Activated CD8-positive, alpha-beta memory T cell treated with anti-CD3 and anti-CD28 coated beads for 36 hours (primary cell): Measurements from ENCODE around the gene CXorf38. TPM values are rescaled to one million over a fixed set of nuclear protein-coding genes. Genes with fewer than 3 reads are reported as not detected.
"Not testable (repeated sequence)": the region's sequence is repeated elsewhere in the genome, so short reads cannot be mapped to it uniquely, and the experiment has no call there.

Experiments used
- CTCF ChIA-PET: fragments of 350-600 bp; sonication (Branson Sonifier 250); formaldehyde crosslinking; loops from one replicate; lab custom pipeline; 2021; ENCODE audit warnings: antibody characterized with exemption; lab: Charles Lee
- POLR2A ChIA-PET: fragments of 350-600 bp; sonication (Branson Sonifier 250); formaldehyde crosslinking; loops from one replicate; lab custom pipeline; 2021; ENCODE audit warnings: antibody characterized with exemption; lab: Charles Lee
- total RNA-seq, 2 experiments: library from RNA; stranded (reverse); gene quantifications; one replicate each; pipeline ENCODE4 v1.2.3, GENCODE V29; 2021

Gene CXorf38
- total RNA-seq, 2 experiments from 2014 or later = 15.8 to 15.9 TPM

DNA sequence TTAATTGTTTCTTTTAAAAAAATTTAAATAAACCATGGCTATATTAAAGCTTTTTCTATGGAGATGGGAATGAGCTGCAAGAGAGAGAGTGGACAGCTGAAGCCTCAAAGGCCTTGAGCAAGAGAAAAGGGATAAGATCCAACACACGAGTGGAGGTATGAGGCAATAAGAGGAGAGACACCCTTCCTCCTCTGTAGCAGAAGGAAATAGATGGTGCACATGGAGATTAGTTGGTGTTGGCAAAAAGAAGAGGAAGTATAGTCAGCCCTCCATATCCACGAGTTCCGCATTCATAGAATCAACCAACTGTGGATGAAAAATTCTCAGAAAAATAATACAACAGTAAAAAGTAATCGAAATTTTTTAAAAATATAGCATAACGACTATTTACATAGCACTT lies 3.2 kb downstream of the CXorf38 start:
- POLR2A ChIA-PET = interaction anchor here (0.9 kb wide), 1 partner anchor 91 kb away, joined by 3 read pairs; the partner anchor contains the start of gene MED14
- CTCF ChIA-PET = no interaction called here

DNA sequence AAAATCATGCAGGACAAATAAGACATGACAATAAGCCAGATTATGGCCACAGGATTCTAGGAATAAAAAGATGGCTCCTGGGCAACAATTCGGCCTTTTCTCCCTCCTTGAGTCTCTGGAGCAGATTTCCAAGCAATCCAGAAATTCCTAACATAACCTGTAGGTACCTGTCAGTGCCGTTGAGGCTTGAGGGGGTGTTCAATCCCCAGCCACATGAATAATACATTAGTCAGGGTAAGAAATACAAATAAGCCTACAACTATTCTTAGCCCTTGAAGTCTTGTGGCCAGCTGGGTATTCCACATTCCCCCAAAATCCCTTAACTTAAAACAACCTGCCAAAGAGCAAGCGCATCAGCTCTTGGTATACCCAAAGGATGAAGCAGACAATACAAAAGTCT lies 9.7 kb downstream of the CXorf38 start:
- ChIA-PET CTCF (no interaction called here), POLR2A (no interaction called here)

DNA sequence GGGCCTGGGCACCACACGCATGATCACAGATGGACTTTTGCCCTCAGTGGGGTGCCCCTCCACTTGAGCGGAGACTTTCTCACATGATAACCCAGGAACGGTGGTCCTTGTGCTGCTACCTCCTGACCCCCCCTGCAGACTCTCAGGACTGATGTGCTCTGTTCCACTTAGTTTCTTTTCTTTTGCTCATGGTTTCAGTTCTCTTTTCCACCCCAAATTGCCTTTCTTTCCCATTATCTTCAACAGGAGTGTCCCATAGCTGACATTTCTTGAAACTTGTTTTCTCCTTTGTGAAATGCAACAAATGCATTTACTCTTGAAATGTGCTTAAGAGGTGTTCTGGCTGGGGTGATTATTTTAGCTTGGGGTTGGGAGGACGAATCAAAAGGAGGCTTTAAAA lies 15.2 kb downstream of the CXorf38 start:
- CTCF ChIA-PET = no interaction called here
- POLR2A ChIA-PET = no interaction called here

DNA sequence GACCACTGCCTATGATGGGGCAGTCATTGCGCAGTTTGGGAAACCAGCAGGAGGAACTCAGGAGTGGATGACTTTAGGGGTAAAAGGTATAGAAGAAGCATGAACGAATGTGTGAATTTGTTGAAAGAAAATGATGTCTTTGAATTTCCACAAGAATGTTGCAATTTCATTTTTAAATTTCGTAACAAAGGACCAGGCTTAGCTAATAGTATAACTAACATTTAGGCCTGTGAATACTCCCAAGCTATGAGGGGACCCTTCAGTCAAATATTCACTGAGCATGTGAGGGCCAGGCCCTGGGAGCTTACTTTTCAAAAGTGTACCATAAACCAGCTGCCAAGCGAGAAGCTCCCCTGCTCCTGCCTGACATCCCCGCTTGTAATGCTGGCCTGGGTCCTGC lies 18.9 kb downstream of the CXorf38 start:
- CTCF ChIA-PET = interaction anchor here (0.7 kb wide), 1 partner anchor 911 kb away, joined by 3 read pairs; no protein-coding TSS in a partner anchor
- POLR2A ChIA-PET = interaction anchor here (1.3 kb wide), 1 partner anchor 18 kb away, joined by 3 read pairs; no protein-coding TSS in a partner anchor

DNA sequence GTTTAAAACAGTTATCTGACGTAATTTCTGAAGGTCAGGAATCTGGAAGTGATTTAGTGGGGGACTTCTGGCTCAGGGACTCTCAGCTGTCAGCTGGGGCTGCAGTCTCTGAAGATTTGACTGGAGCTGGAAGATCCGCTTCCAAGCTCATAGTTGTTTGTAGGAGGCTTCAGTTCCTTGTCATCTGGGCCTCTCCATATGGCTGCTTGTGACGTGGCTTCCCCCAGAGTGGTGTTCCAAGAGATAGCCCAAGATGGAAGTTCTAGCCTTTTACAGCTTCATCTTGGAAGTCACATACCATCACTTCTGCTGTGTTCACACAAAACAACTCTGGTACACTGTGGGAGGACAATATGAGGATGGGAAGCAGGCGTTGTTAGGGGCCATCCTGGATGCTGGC lies 22.1 kb downstream of the CXorf38 start:
- CTCF ChIA-PET = no interaction called here
- POLR2A ChIA-PET = no interaction called here

DNA sequence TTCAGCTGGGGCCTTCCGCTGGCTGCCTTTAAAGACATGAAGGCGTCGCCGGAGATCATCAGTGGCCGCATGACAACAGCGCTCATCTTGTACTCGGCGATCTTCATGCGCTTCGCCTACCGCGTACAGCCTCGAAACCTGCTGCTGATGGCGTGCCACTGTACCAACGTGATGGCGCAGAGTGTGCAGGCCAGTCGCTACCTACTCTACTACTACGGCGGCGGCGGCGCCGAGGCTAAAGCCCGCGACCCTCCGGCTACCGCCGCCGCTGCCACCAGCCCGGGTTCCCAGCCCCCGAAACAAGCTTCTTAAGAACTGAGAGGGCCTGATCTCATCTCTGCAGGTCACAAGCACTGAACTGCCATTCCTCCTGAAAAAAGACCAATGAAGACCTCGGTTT lies 23.7 kb downstream of the CXorf38 start:
- CTCF ChIA-PET = no interaction called here

DNA sequence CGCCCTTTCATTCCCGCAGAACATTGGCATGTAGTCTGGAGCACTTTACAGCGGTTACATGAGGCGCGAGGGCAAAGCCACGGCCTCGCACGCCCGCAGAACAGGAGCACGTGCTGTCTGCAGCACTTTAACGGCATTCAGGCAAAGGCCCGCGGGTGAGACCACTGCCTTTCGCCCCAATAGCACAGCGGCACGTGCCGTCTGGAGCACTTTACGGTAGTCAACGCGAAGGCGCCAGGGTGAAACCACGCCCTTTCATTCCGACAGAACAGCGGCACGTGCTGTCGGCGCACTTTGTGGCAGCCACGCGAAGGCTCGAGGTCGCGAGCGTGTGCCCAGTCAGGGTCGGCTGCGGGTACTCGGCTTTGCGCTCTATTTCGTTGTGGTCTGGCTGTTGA lies 24.2 kb downstream of the CXorf38 start, which contains the start of gene MPC1L:
Gene MPC1L (plus strand): TSS at position 290 of the 398 bp plus-strand sequence. CDS start 138 bp downstream, outside the sequence.
- ChIA-PET POLR2A (no interaction called here), CTCF (no interaction called here)

More for the DNA sequence above, 23.7 kb downstream of the CXorf38 start:
- POLR2A ChIA-PET = no interaction called here

DNA sequence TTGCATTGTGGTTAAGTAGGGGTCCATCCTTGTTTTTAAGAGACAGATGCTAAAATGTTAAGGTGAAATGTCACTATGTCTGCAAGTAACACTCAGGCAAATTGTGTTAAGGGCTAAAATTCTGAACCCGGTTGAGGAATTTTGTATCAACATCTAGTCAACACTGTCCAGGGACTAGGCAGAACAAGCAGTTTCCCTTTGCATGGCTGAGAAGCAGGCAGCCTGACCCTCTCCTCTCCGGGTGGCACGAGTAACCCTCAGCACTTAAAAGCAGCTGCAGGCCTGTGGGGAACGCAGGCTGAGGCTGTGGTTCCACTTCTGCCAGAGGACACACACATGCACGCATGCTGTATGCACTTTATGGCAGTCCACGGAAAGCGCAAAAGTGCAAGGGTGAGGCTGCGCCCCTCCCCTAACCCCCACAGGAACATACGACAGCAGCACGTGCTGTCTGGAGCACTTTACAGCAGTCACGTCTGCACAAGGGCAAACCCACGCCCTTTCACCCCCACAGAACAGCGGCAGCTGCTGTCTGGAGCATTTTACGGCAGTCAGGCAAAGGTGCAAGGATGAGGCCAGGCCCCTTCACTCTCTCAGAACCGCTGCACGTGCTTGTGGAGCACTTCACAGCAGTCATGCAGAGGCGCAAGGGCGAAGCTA lies 24.8 kb downstream of the CXorf38 start:
- ChIA-PET CTCF (no interaction called here), POLR2A (no interaction called here)

DNA sequence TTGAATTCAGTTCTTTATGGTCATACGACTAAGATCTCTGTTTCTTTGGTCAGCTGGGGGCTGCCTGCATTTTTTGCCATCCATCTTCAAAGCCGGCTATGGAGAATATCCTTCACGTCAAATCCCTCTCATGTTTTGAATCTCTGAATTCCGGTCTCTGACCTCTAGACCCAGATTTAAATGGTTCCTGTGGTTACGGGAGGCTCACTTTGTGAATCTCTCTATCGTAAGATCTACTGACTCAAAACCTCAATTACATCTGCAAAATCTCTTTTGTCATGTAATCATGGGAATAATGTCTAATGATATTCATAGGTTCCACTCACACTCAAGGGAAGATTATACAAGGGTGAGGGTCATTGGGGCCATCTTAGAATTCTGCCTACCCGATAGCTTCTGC lies 29.8 kb downstream of the CXorf38 start:
- ChIA-PET POLR2A (no interaction called here), CTCF (no interaction called here)

DNA sequence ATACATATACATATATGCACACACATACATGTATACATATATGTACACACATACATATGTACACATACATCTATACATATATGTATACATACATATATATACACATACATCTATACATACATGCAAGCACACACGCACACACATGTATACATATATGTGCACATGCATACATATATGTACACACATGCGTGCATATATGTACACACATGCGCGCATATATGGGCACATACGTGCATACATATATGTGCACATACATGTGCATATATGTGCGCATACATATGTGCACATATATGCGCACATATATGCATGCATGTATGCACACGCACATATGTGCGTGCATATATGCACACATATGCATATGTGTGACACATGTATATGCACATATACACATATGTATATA lies 31.4 kb downstream of the CXorf38 start:
- POLR2A ChIA-PET = no interaction called here
- CTCF ChIA-PET = no interaction called here

DNA sequence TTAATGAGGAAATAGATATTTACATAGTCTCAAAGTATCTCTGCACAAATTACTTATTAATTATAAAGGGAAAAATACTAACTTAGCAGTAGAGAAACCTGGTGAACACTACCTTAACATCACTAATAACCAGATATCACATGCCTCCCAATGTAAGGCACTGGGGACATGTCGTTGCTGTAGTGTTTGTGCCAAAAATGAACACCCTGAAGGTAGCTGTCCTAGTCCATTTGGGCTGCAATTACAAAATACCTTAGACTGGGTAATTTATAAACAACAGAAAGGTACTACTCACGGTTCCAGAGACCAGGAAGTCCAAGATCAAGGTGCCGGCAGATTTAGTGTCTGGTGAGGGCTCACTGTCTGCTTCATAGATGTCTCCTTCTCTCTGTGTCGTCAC lies 34.9 kb downstream of the CXorf38 start:
- CTCF ChIA-PET = no interaction called here
- POLR2A ChIA-PET = no interaction called here

DNA sequence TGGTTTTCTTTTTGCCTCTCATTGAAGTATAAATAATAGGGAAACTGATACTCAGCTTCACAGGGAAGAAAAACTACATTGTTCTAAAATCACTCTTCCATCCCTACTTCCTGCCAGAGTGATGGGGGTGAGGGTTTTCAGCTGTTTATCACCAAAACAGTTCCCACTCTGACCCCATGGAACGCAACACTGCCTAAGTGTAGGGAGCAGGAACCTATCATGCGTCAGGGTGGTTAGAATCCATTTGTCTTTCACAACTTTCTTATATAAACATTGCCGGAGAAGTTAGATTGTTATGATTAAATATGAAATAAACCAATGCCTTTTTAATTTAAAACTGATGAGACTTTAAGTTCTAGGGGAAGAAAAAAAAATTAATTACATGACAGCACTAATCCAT lies 40.0 kb downstream of the CXorf38 start:
- ChIA-PET CTCF (no interaction called here), POLR2A (no interaction called here)

DNA sequence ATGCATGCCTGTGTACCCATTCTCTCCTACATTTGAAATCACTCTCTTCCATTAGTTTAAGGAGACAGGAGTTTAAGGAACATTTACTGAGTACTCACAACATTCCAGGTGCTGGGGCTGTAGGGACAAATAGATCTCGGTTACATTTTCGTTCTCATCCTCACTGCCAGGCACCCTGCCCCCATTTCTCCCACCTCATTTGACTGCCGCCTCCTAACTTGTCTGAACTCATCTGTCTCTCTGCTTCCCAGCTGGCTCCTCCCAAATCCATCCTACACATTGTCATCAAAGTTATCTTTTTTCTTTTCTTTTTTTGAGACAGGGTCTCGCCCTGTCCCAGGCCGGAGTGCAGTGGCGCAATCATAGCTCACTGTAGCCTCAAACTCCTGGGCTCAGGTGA lies 43.9 kb downstream of the CXorf38 start:
- CTCF ChIA-PET = no interaction called here

DNA sequence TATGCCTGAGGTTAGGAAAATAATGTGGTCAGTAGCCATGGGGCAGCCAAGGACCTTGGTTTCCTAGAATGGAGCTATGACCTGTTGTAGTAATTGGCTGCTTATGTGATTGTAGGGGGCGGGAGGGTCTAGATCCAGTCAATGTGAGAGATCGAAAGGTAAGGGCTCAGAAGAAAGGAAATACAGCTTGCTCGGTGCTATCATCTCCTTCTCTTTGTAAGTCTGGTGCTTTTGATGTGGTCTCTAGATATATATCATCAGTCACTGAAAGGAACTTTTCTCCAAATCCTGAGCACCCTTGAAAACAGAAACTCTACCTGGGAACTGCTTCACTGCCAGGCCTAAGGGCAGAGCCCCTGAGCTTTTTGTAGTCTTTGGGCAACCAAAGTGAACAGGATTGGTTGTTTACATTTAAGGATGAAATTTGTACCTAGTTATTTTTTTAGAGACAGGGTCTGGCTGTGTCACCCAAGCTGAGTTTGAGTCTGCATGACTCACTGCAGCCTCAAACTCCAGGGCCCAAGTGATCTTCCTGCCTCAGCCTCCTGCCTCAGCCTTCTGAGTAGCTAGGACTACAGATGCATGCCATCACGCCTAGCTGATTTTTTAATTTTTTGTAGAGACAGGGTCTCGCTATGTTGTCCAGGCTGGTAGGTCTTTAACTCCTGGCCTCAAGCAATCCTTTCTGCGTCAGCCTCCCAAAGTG lies 57.6 kb downstream of the CXorf38 start:
- CTCF ChIA-PET = not testable (repeated sequence)
- POLR2A ChIA-PET = interaction anchor here (0.7 kb wide), 2 partner anchors 9 to 19 kb away, joined by 3 read pairs; partner anchors contain the start of gene ATP6AP2

More for the DNA sequence above, 43.9 kb downstream of the CXorf38 start:
- POLR2A ChIA-PET = no interaction called here

DNA sequence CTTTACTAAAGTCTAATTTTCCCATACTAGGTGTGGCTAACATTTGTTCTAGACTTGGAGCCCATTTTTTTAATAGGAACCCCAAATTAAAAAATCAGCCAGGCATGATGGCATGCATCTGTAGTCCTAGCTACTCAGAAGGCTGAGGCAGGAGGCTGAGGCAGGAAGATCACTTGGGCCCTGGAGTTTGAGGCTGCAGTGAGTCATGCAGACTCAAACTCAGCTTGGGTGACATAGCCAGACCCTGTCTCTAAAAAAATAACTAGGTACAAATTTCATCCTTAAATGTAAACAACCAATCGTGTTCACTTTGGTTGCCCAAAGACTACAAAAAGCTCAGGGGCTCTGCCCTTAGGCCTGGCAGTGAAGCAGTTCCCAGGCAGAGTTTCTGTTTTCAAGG lies 59.7 kb downstream of the CXorf38 start:
- POLR2A ChIA-PET, CTCF ChIA-PET: not testable (repeated sequence)

DNA sequence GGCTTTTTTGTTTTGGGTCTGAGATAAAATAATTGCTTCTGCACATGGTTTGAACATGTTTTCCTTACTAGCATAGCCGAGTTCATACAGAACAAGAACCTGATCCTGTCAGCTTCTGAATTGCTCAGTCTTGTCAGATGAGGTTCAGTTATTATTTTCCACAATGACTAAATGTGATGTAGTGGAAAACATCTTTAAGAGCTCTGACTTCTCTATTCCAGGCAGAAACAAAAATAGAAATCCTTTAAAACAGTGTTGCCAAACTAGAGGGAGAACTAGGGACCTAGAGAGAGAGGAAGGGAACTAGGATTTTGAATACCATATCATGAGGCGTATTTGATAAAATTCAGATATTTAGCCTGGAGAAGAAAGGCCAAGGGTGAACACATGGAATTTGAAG lies 64.5 kb downstream of the CXorf38 start:
- ChIA-PET POLR2A (no interaction called here), CTCF (interaction anchor here (0.6 kb wide), 1 partner anchor 701 kb away, joined by 4 read pairs; no protein-coding TSS in a partner anchor)

DNA sequence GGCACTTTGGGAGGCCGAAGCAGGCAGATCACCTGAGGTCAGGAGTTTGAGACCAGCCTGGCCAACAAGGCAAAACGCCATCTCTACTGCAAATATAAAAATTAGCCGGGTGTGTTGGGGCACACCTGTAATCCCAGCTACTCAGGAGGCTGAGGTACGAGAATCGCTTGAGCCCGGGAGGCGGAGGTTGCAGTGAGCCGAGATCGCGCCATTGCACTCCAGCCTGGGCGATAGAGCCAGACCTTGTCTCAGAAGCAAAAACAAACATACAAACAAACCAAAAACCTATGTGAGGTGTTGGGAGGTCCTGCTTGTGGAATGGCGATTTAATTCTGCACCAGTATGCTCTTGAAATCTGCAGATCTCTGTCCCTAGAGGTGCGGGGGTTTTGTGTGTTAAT lies 65.2 kb downstream of the CXorf38 start:
- POLR2A ChIA-PET, CTCF ChIA-PET: not testable (repeated sequence)

DNA sequence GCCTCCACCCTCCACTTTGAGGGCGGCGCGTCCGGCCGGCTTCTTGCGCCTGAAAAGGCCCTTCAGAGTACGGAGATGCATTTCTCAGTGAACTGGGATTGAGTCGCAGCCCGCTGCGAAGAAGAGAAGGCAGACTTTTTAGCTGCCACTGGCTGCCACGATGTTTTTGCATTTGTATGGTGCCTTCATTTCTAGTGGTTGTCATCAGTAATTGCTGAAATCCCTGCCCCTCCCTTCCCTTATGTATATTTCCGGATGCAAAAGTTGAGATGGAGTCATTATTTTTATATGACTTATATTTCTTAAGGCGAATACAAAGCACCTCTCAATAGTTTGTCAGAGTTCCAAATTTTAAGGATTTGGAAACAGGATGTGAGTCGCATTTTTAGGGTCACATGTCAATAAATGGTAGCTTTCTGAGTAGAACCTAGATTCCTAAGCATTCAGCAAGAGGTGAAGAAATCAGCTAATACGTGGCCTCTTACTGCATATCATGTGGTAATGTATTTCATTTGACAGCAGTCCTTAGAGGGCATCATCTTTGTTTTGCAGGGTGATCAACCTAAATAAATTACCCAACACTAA lies 65.9 kb downstream of the CXorf38 start:
- CTCF ChIA-PET = interaction anchor here (0.7 kb wide), 1 partner anchor 38 kb away, joined by 3 read pairs; no protein-coding TSS in a partner anchor
- POLR2A ChIA-PET = interaction anchor here (0.7 to 1.4 kb wide), 3 partner anchors 8 to 65 kb away, joined by 3 to 4 read pairs (median 3); no protein-coding TSS in a partner anchor

DNA sequence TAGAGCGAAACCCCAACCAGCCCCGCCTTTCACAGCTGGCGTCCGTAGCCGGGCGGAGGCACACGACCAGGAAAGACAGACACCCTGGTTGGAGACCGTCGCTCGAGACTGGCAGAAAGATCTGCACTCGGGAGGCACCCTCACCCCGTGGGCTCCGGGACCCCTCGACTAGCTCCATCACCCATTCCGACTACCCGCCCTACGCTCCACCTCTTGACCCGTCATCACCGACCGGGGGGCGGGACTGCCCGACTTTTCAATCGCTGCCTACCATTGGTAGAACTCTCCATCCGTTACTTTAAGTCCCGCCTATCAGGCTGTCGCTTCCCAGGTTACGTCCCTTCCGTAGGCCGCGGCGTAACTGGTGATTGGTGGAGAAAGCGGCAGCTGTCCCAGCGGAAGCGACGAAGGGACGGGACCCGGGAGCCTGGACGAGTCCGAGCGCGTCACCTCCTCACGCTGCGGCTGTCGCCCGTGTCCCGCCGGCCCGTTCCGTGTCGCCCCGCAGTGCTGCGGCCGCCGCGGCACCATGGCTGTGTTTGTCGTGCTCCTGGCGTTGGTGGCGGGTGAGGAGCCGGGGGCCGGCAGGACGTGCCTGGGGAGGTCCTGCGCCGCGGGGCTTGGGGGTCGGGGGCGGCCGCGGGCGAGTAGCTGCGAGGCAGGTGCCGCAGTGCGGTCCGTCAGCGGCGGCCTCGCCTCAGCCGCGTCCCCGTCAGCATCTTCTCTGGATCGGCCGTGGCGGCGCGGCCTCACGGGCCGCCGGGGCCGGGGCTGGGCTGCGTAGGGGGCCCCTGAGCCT lies 66.6 kb downstream of the CXorf38 start, which contains the start of gene ATP6AP2:
Gene ATP6AP2 (plus strand): TSS at position 434 of the 799 bp plus-strand sequence. CDS start 96 bp downstream, at position 530.
- ChIA-PET CTCF (interaction anchor here (0.7 to 1.0 kb wide), 2 partner anchors 36 to 37 kb away, joined by 3 to 5 read pairs; no protein-coding TSS in a partner anchor), POLR2A (interaction anchor here (0.5 to 1.4 kb wide), 5 partner anchors 9 to 753 kb away, joined by 3 to 10 read pairs (median 4); partner anchors contain the start of gene USP9X)
